ENCODE data around the gene TBC1D21. TPM values are rescaled to one million over a fixed set of nuclear protein-coding genes. Genes with fewer than 3 reads are reported as not detected.

Gene TBC1D21
- total RNA-seq, 4 donors from 2014 or later: not detected

DNA sequence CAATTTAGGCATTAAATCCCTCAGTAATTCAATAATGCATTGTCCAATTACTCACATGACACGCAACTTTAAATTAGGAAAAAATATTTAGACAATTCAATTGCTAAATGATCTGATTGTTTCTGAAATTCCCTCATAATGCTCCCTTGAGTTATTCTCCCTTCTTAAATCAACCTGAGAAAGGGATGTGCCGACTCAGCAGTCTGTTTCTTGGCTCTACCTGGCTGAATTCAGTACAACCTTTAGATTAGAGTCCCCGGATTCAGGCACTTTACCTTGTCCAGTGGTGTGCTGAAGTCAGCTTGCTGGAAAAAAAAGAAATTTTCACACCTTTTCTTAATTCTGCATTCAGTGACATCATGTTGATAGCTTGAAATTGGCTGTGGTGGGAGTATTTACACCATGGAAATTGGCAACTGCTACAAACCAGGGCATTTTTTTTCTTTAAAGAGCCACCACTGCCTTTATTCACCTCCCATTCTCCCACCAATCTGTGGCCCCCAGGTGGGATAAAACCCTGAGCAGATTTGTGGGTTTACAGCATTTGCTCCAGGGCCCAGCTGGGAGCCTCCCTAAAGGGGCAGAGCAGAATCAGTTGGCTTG is 32.0 kb downstream of the TBC1D21 start:
- TF ChIP-seq POLR2A (IDR thresholded peaks at IDR 0.05): no peak
- TF ChIP-seq, protein P1, sequence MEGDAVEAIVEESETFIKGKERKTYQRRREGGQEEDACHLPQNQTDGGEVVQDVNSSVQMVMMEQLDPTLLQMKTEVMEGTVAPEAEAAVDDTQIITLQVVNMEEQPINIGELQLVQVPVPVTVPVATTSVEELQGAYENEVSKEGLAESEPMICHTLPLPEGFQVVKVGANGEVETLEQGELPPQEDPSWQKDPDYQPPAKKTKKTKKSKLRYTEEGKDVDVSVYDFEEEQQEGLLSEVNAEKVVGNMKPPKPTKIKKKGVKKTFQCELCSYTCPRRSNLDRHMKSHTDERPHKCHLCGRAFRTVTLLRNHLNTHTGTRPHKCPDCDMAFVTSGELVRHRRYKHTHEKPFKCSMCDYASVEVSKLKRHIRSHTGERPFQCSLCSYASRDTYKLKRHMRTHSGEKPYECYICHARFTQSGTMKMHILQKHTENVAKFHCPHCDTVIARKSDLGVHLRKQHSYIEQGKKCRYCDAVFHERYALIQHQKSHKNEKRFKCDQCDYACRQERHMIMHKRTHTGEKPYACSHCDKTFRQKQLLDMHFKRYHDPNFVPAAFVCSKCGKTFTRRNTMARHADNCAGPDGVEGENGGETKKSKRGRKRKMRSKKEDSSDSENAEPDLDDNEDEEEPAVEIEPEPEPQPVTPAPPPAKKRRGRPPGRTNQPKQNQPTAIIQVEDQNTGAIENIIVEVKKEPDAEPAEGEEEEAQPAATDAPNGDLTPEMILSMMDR (IDR thresholded peaks at IDR 0.05): no peak

GRCh38 chr15:73906346-73907034 is 33.1 kb downstream of the TBC1D21 start:
- DNase-seq: peak in 1 of 3 donors; percentile 27
- no peaks in the 10 kb centered on the region for H3K9me3 ChIP-seq
- no peaks in the 10 kb centered on the region for H3K36me3 ChIP-seq
- H3K27me3 ChIP-seq: no peaks in the 10 kb centered on the region
- TF ChIP-seq, protein P1 (IDR thresholded peaks at IDR 0.05): no peak
- no peak for TF ChIP-seq POLR2A (IDR thresholded peaks at IDR 0.05)
- H3K4me3 ChIP-seq: no peak overlapping the region
- no peaks in the 10 kb centered on the region for H3K4me1 ChIP-seq
- no peak overlapping the region for H3K27ac ChIP-seq

More for the DNA sequence above, 32.0 kb downstream of the TBC1D21 start:
- DNase-seq: no peak
- no peak overlapping the region for H3K27ac ChIP-seq
- H3K36me3 ChIP-seq: no peaks in the 10 kb centered on the region
- no peaks in the 10 kb centered on the region for H3K9me3 ChIP-seq
- H3K4me1 ChIP-seq: no peaks in the 10 kb centered on the region
- H3K4me3 ChIP-seq: no peak overlapping the region
- no peaks in the 10 kb centered on the region for H3K27me3 ChIP-seq

DNA sequence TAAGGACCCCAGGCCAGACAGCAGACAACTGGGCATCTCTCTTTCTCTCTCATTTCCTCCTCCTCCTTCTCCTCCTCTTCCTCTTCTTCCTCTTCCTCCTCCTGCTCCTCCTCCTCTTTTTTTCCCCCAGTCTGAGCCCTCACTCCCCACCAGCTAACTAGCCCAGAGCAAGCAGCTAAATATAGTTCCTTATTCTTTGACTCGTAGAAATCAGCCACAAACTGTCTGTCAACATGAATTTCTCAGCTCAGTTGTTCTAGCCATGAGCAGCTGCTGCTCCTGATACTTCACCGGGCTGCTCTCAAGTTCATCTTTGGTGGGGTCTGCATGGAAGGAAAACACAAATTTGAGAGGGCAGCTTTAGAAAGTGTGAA is 33.7 kb downstream of the TBC1D21 start:
- Histone ChIP-seq H3K9me3 (no peaks in the 10 kb centered on the region), H3K4me3 (no peak overlapping the region), H3K4me1 (no peaks in the 10 kb centered on the region), H3K27me3 (no peaks in the 10 kb centered on the region), H3K27ac (no peak overlapping the region), H3K36me3 (no peaks in the 10 kb centered on the region)
- TF ChIP-seq, protein P1 (IDR thresholded peaks at IDR 0.05): no peak
- TF ChIP-seq POLR2A (IDR thresholded peaks at IDR 0.05): no peak
- no peak for DNase-seq

GRCh38 chr15:73908030-73908821 is 34.9 kb downstream of the TBC1D21 start:
- DNase-seq: peak; percentile 66 to 90 (median 89)
- Histone ChIP-seq H3K36me3 (no peaks in the 10 kb centered on the region), H3K4me3 (no peak overlapping the region), H3K27ac (no peak overlapping the region), H3K4me1 (no peaks in the 10 kb centered on the region), H3K27me3 (no peaks in the 10 kb centered on the region), H3K9me3 (no peaks in the 10 kb centered on the region)
- TF ChIP-seq, protein P1 (IDR thresholded peaks at IDR 0.05): peak; percentile 49 to 91 (median 85)
- no peak for TF ChIP-seq POLR2A (IDR thresholded peaks at IDR 0.05)

- Histone ChIP-seq H3K9me3 (no peaks in the 10 kb centered on the region), H3K4me1 (no peaks in the 10 kb centered on the region), H3K27me3 (no peaks in the 10 kb centered on the region), H3K4me3 (no peak overlapping the region), H3K27ac (no peak overlapping the region), H3K36me3 (no peaks in the 10 kb centered on the region)
- no peak for DNase-seq
- TF ChIP-seq, protein P1 (IDR thresholded peaks at IDR 0.05): no peak
- TF ChIP-seq POLR2A (IDR thresholded peaks at IDR 0.05): no peak
Observed at GRCh38 chr15:73908822-73909122, 35.4 kb downstream of the TBC1D21 start.
